HG02885 (cell line): ENCODE data around the gene DMBX1.

ENCODE experiments used
- ATAC-seq: cut with Tn5 transposase; IDR thresholded peaks from one replicate; pipeline ENCODE4 v1.9.1; 2021; ENCODE audit warnings: mild to moderate bottlenecking; ENCODE audit not compliant: unreplicated experiment, poor library complexity

The DMBX1 gene

DNA sequence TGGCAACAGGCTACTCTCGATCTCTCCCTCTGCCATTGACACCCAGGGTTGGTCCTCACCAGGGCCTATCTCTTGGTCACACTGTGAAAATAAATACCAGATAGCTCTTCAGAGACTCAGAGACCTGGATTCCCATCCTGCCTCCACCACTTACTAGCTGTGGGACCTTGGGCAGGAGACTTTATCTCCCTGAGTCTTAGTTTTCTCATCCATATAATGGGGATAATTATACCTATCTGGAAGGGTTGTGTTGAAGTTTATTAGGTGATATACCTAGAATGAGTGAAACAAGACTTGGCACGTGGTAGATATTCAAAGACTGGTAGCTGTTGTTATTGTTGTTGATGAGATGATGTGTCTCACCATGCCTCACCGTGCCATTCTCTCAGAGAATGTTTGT lies 7.4 kb downstream of the DMBX1 start:
- no peak for ATAC-seq

- no peak for ATAC-seq
These were observed 8.0 kb downstream of the DMBX1 start for GRCh38 chr1:46497665-46498064.

DNA sequence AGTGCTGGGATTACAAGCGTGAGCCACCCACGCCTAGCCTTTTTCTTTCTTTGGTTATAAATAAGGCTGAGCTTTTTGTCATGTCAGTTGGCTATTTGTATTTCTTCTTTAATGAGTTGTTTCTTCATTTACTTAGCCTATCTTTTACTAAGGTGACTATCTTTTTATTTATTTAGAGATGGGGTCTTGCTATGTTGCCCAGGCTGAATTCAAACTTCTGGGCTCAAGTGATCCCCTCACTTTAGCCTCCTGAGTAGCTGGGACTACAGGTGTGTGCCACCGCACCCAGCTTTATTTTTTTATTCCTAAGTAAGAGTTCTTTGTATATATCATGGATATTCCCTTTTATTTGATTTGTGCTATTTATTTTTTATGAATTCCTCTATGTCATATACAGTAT lies 11.9 kb downstream of the DMBX1 start:
- ATAC-seq = no peak

GRCh38 chr1:46503421-46503820 lies 13.8 kb downstream of the DMBX1 start:
- no peak for ATAC-seq

DNA sequence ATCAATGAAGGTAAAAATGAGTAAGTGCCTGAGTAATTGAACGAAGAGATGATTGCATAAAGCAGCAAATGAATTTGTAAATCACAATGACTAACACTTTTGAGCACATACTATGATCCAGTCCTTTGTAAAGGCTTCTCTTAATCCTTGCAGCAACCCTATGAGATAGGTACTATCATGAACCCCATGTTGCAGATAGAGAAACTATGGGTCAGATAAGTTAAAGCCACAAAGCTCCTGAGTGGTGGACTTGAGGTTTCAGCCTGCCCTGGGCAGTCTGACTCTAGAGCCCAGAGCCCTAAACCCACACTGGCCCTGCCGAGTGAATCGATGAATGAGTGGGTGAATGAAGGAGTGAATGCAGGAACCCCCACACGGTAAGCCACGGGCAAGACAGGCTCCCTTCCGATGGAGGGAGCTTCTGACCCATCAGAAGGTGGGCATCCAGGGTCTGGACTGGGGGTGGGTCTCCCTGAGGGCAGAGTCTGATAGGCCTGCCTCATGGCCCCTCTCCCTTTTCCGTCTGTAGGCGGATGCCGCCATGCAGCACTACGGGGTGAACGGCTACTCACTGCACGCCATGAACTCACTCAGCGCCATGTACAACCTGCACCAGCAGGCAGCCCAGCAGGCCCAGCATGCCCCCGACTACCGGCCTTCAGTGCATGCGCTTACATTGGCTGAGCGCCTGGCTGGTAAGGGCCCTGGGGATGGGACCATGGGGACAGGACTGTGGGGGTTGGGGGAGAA lies 17.0 kb downstream of the DMBX1 start:
- no peak for ATAC-seq

DNA sequence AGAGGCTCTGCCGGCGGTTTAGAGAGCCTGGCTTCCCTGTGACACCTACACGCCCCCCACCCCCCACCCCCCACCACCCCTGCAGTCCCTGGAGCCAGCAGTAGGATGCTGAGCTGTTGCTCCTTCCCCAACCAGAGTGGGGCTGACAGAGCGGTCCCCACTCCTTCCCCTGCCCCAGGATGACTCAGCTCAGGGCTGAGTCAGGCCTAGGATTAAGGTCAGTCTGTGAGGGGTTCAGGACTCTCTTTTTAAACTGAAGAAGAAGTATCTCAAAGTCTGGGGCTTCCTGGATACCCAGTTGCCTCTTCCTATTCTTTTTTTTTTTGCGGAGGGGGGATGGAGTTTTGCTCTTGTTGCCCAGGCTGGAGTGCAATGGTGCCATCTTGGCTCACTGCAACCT lies 19.1 kb downstream of the DMBX1 start:
- no peak for ATAC-seq

- no peak for ATAC-seq
These were observed 20.8 kb downstream of the DMBX1 start for GRCh38 chr1:46510341-46510997.

DNA sequence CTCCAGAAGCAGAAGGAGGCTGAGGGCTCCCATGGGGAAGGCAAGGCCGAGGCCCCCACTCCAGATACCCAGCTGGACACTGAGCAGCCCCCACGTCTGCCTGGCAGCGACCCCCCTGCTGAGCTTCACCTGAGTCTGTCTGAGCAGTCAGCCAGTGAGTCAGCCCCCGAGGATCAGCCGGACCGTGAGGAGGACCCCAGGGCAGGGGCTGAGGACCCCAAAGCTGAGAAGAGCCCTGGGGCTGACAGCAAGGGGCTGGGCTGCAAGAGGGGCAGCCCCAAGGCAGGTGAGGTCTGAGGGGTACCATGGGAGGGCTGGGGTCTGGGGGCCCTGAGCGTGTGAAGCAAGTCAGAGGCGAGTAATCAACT lies 21.3 kb downstream of the DMBX1 start:
- no peak for ATAC-seq

GRCh38 chr1:46512135-46512791 lies 22.6 kb downstream of the DMBX1 start:
- no peak for ATAC-seq

- no peak for ATAC-seq
These were observed 23.2 kb downstream of the DMBX1 start for GRCh38 chr1:46512792-46513190.

- ATAC-seq = no peak
These were observed 23.9 kb downstream of the DMBX1 start for GRCh38 chr1:46513536-46513935.

- ATAC-seq = no peak
These were observed 25.9 kb downstream of the DMBX1 start for GRCh38 chr1:46515576-46515975.

GRCh38 chr1:46516200-46516950 lies 26.7 kb downstream of the DMBX1 start:
- ATAC-seq = no peak

- no peak for ATAC-seq
These were observed 27.5 kb downstream of the DMBX1 start for GRCh38 chr1:46517010-46517600.

DNA sequence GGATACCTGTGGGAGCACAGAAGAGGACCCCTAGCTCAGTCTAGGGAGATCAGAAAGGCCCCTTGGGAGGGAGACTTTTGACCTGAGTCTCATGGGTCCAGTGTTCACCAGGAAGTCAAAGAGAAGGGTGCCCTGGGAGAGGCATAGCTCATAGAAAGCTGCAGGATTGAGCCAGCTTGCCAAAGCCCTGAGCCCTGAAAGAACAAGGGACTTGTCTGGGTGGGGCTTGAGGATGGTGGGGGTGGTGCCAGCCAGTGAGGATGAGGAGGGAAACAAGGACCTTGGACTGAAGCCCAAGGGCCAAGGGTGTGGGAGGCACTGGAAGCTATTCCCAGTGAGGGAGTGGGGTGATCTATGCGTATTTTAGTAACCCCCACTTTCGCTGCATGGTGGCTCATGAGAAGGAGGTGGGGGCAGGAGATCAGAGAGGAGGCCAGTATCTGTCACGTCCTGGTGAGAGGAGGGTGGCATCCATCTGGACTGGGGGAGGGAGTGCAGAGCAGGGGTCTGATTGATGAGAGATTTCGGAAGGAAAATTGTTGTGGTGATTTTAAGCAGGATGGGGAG lies 28.4 kb downstream of the DMBX1 start:
- no peak for ATAC-seq

DNA sequence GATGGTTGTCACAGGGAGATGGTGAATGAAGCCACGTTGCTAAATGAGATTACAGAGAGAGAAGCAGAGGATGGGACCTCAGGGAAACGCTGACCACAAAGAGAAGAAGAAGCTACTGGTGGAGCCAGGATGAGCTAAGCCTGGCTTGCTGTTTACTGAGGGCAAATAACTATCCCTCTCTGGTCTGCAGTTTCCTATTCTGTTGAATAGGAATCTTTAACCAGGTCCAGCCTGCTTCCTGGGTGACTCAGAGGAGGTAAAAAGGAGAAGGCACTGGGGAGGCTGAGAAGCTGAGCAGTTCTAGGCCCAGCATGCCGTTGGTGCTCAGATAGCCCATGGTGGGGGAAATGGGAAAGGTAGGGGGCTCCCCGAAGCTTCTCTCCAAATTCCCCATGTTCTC lies 29.6 kb downstream of the DMBX1 start:
- ATAC-seq = no peak

- no peak for ATAC-seq
These were observed 30.7 kb downstream of the DMBX1 start for GRCh38 chr1:46520063-46520911.

- ATAC-seq = no peak
These were observed 31.8 kb downstream of the DMBX1 start for GRCh38 chr1:46521414-46521813.

GRCh38 chr1:46522184-46522968 lies 32.7 kb downstream of the DMBX1 start:
- peak; percentile 64 for ATAC-seq
